Upper lobe of right lung (tissue), 1 donor: Measurements from ENCODE around the gene CXCL3. TPM values are rescaled to one million over a fixed set of nuclear protein-coding genes. Genes with fewer than 3 reads are reported as not detected.

Experiments
- ATAC-seq: fragments of 200-7000 bp; cut with Tn5 transposase; one replicate; pipeline ENCODE4 v1.9.1; 2020; ENCODE audit warnings: mild to moderate bottlenecking, moderate library complexity
- DNase-seq: peaks from one replicate; pipeline ENCODE4 v3.0.0-alpha.2; 2020
- H3K27ac ChIP-seq: fragments of 200-600 bp; one replicate; pipeline ENCODE4 v1.8.0; 2022
- H3K27me3 ChIP-seq: fragments of 200-600 bp; one replicate; pipeline ENCODE4 v1.8.0; 2022; ENCODE audit warnings: mild to moderate bottlenecking
- H3K36me3 ChIP-seq: fragments of 200-600 bp; one replicate; pipeline ENCODE4 v1.8.0; 2022
- H3K4me1 ChIP-seq: fragments of 200-600 bp; one replicate; pipeline ENCODE4 v1.8.0; 2022
- H3K4me3 ChIP-seq: fragments of 200-600 bp; one replicate; pipeline ENCODE4 v1.8.0; 2022; ENCODE audit warnings: mild to moderate bottlenecking
- H3K9me3 ChIP-seq: fragments of 200-600 bp; one replicate; pipeline ENCODE4 v1.8.0; 2022
- intact Hi-C: fragments of 100-400 bp; cut with DNase I; formaldehyde crosslinking; loops from one replicate; pipeline ENCODE4 v1.11.0; 2022
- total RNA-seq: library from RNA; stranded (reverse); fragmentation: NEBNext Ultra II Directional; extraction: Animal tissue kit (Norgen Biotek cat#: 25700); gene quantifications from one replicate; pipeline ENCODE4 v1.2.1, GENCODE V29; 2021
- TF ChIP-seq, protein P1 (sequence below): fragments of 200-600 bp; IDR thresholded peaks from one replicate; pipeline ENCODE4 v1.8.0; 2022; ENCODE audit warnings: antibody characterized with exemption
- donor health status: DM: no; HTN: yes; CAD: no; lungs with severe emphysema.

CXCL3 gene
- total RNA-seq, 1 donor from 2014 or later = 9.7 TPM

DNA sequence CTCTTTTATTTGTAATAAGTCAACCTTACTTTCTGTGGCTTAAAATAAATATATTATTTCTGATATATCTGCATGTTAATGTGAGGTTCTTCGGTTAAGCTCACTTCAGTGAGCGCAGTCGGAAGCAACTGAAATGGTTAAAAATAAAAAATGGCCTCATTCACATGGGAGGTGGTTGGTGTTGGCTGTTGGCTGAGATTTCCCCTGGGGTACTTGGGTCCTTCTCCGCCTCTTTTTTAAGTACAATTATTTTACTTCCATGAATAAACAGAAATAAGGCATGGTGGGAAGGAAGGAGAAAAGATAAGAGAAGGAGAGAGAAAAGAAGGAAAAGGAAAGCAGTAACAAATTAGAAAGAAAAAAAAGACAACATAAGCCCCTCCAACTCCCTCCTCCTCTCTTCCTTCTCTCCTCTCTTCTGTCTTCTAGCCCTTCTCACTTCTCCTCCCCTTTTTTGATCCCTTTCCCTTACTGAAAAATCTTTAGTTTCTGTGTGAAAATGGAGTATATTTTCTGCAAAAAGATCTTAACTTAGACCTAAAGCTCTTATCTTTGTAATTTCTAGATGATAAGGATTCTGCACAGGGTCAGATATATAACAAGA, 19.7 kb upstream of the CXCL3 start:
- intact Hi-C loops = no loop called here
- Histone ChIP-seq H3K9me3 (no peaks in the 10 kb centered on the region), H3K27me3 (no peaks in the 10 kb centered on the region), H3K36me3 (no peaks in the 10 kb centered on the region), H3K4me3 (no peak overlapping the region), H3K27ac (no peak overlapping the region), H3K4me1 (no peaks in the 10 kb centered on the region)
- ATAC-seq (no peak), DNase-seq (no peak)
- TF ChIP-seq, protein P1, sequence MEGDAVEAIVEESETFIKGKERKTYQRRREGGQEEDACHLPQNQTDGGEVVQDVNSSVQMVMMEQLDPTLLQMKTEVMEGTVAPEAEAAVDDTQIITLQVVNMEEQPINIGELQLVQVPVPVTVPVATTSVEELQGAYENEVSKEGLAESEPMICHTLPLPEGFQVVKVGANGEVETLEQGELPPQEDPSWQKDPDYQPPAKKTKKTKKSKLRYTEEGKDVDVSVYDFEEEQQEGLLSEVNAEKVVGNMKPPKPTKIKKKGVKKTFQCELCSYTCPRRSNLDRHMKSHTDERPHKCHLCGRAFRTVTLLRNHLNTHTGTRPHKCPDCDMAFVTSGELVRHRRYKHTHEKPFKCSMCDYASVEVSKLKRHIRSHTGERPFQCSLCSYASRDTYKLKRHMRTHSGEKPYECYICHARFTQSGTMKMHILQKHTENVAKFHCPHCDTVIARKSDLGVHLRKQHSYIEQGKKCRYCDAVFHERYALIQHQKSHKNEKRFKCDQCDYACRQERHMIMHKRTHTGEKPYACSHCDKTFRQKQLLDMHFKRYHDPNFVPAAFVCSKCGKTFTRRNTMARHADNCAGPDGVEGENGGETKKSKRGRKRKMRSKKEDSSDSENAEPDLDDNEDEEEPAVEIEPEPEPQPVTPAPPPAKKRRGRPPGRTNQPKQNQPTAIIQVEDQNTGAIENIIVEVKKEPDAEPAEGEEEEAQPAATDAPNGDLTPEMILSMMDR = no peak

DNA sequence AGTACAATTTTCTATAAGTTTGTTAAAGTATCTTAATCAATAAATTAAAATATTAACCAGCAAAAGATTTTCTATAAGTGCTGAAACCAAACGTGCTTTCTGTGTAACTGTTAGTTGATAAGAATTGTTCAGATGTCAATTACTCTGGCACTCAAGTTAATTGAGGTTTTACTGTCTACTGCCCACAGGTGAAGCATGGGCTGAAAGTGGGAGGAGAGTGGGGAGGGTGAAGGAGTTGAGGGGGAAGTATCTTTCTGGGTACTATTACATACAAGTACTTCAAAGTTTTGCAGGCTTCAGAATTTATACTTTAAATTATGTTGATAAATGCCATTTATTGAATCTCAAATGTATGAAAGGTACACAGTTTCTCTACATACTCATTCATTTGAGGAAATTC, 19.1 kb upstream of the CXCL3 start:
- intact Hi-C loops = no loop called here
- no peak overlapping the region for H3K27ac ChIP-seq
- TF ChIP-seq, protein P1 = no peak
- no peaks in the 10 kb centered on the region for H3K27me3 ChIP-seq
- no peaks in the 10 kb centered on the region for H3K36me3 ChIP-seq
- ATAC-seq (no peak), DNase-seq (no peak)
- no peak overlapping the region for H3K4me3 ChIP-seq
- H3K9me3 ChIP-seq = no peaks in the 10 kb centered on the region
- no peaks in the 10 kb centered on the region for H3K4me1 ChIP-seq

DNA sequence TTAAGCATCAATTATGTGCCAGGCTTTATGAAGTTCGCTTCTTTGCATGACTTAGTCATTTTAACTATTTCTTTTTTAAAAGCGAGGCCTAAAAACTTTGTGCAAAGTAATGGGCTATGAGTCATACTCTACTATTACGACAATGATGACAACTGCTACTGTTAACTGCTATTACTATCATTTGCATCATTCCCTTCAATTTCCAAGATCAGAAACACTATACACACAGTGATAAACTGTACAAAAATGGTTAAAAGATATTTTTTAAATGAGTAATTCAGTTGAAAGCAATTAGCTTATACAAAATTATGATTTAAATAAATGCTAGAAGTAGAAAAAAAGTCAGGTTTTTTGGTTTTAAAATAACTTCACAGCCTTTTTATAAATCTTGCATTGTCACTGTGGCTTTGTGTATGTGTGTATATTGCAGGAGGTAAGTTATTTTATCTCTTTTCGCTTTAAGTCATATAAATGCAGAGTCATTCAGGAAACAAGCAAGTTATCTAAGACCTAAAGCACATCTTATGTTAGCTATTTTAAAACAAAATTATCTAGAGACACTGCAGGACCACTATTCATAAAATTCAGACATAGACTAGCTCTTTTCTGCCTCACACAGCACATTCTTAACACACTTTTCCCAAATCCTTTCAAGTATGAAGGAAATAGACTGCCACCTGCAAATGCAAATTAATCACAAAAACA, 18.5 kb upstream of the CXCL3 start:
- Histone ChIP-seq H3K27ac (no peak overlapping the region), H3K4me1 (no peaks in the 10 kb centered on the region), H3K27me3 (no peaks in the 10 kb centered on the region), H3K9me3 (no peaks in the 10 kb centered on the region), H3K4me3 (no peak overlapping the region), H3K36me3 (no peaks in the 10 kb centered on the region)
- intact Hi-C loops = no loop called here
- TF ChIP-seq, protein P1 = no peak
- DNase-seq (no peak), ATAC-seq (no peak)

DNA sequence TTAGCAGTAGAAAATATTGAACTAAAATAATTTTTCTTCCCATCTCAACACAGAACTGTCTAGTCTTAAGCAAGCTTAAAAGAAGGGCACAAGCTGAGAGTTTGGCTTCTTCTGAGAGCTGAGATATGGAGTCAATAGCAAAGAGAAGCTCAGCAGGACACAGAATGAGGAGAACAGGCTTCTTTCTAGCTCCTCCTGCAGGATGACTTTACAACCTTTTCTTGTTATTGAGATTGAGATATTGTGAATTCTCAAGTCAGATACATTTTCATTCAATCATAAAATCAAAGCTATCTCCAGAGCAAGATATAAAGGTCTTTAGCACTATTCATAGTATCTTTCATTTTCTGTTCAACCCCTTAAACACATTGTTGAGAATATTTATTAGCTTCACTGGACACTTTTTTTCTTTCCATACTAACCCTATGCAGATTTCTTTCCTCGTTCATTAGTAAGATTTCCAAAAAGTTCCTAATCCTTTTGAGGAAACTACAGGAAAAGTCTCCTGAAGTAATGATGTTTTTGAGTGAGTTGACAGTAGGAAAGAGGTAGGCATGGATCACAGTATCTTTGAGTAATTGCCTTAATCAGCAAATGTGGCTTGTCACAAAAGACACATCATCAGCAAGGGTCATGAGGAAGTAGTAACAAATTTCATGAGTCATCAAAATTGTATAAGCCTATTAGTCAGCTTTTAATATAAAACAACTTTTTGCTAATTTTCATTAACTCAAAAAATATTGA, 17.8 kb upstream of the CXCL3 start:
- DNase-seq (no peak), ATAC-seq (peak; percentile 33)
- no peak overlapping the region for H3K27ac ChIP-seq
- no peak overlapping the region for H3K4me3 ChIP-seq
- intact Hi-C loops = no loop called here
- no peaks in the 10 kb centered on the region for H3K9me3 ChIP-seq
- H3K27me3 ChIP-seq = no peaks in the 10 kb centered on the region
- H3K4me1 ChIP-seq = no peaks in the 10 kb centered on the region
- no peaks in the 10 kb centered on the region for H3K36me3 ChIP-seq
- TF ChIP-seq, protein P1 = no peak

DNA sequence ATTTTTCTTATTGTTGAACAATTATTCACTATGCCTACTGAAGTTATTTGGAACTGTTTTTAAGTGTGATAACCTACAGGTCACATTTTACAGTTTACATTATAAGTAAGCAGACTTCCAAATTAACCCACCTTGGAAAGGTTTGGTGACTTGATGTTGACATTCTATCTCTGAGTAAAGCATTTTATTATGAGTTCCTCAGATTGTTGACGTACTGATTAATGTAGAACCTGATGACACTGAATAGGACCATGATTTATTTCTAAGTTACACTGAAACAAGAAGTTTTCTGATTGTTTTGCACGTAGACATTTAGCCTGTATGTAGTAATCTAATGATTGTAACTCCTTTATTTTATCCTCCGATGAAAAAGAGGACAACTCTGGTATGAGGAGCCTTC, 17.0 kb upstream of the CXCL3 start:
- Histone ChIP-seq H3K9me3 (no peaks in the 10 kb centered on the region), H3K27ac (no peak overlapping the region), H3K36me3 (no peaks in the 10 kb centered on the region), H3K4me1 (no peaks in the 10 kb centered on the region), H3K27me3 (no peaks in the 10 kb centered on the region), H3K4me3 (no peak overlapping the region)
- DNase-seq (no peak), ATAC-seq (no peak)
- TF ChIP-seq, protein P1 = no peak
- intact Hi-C loops = no loop called here
